Measurements from ENCODE around the gene PRELID1. TPM values are rescaled to one million over a fixed set of nuclear protein-coding genes. Genes with fewer than 3 reads are reported as not detected.

PRELID1 gene
- total RNA-seq, 1 experiment from 2014 or later: 275 TPM

- in situ Hi-C loops (cut with HindIII; ENCODE audit: low pct_unique_long_range_greater_than_20kb, low sequenced_read_pairs): no loop called here
- Histone ChIP-seq H3K27me3 (ENCODE audit: control insufficient read depth, insufficient read depth, low read length) (no peaks in the 10 kb centered on the region), H3K9me3 (ENCODE audit: control insufficient read depth, insufficient read depth, low read depth, low read length) (no peaks in the 10 kb centered on the region), H3K4me3 (ENCODE audit: low read depth in 2 of 2, low read length in 2 of 2) (no peak overlapping the region), H3K4me1 (ENCODE audit: control insufficient read depth, insufficient read depth, low read length) (peaks cover 6% of the 10 kb centered on the region; the same call in 1 of the 2 replicates), H3K27ac (ENCODE audit: low read length) (no peak overlapping the region), H3K36me3 (ENCODE audit: control insufficient read depth, insufficient read depth, low read length) (no peaks in the 10 kb centered on the region; the same call in 1 of the 2 replicates)
- TF ChIP-seq POLR2AphosphoS5 (IDR thresholded peaks at IDR 0.05; ENCODE audit: low read depth, low read length) (no peak), CTCF (IDR thresholded peaks at IDR 0.05) (no peak), TCF7L2 (IDR thresholded peaks at IDR 0.05; ENCODE audit: low read depth, low read length) (no peak), SIN3A (IDR thresholded peaks at IDR 0.05; ENCODE audit: borderline replicate concordance, insufficient read depth, low read depth, low read length) (no peak)
- TF ChIP-seq, protein P1, sequence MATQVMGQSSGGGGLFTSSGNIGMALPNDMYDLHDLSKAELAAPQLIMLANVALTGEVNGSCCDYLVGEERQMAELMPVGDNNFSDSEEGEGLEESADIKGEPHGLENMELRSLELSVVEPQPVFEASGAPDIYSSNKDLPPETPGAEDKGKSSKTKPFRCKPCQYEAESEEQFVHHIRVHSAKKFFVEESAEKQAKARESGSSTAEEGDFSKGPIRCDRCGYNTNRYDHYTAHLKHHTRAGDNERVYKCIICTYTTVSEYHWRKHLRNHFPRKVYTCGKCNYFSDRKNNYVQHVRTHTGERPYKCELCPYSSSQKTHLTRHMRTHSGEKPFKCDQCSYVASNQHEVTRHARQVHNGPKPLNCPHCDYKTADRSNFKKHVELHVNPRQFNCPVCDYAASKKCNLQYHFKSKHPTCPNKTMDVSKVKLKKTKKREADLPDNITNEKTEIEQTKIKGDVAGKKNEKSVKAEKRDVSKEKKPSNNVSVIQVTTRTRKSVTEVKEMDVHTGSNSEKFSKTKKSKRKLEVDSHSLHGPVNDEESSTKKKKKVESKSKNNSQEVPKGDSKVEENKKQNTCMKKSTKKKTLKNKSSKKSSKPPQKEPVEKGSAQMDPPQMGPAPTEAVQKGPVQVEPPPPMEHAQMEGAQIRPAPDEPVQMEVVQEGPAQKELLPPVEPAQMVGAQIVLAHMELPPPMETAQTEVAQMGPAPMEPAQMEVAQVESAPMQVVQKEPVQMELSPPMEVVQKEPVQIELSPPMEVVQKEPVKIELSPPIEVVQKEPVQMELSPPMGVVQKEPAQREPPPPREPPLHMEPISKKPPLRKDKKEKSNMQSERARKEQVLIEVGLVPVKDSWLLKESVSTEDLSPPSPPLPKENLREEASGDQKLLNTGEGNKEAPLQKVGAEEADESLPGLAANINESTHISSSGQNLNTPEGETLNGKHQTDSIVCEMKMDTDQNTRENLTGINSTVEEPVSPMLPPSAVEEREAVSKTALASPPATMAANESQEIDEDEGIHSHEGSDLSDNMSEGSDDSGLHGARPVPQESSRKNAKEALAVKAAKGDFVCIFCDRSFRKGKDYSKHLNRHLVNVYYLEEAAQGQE (IDR thresholded peaks at IDR 0.05; ENCODE audit: insufficient read depth in 1 of 2, low read depth in 2 of 2, low read length in 1 of 2): no peak
- ATAC-seq (no peak), DNase-seq (ENCODE audit: low read depth, low spot score) (no peak)
- intact Hi-C loops (cut with micrococcal nuclease; ENCODE audit: unreplicated experiment): loop anchor here (10.0 kb wide), 1 partner anchor 139 kb away; no protein-coding TSS in a partner anchor
- CTCF ChIA-PET: no interaction called here
- BruUV-seq (replicated peaks): no TSS peak
- POLR2A ChIA-PET: interaction anchor here (0.6 kb wide), 1 partner anchor 190 kb away, joined by 10 read pairs; no protein-coding TSS in a partner anchor
Observed at GRCh38 chr5:177315411-177315810, 11.8 kb downstream of the PRELID1 start.

DNA sequence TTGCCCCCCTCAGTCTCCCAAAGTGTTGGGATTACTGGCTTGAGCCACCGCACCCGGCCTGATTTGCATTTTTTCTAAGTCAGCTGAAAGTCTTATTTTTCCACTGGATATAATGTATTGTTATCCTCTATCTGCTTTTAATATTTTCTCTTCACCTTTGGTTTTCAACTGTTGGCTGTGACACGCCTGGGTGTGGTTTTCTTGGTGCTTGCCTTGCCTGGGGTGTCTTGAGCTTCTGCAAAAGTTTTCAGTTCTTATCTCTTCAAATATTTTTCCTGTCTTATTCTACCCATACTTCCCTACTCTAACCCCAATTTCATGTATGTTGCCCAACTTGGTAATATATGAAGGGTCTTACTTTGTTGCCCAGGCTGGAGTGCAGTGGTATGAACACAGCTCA lies 12.4 kb downstream of the PRELID1 start:
- in situ Hi-C loops (cut with HindIII; ENCODE audit: low pct_unique_long_range_greater_than_20kb, low sequenced_read_pairs): no loop called here
- ATAC-seq: no peak
- no peak for DNase-seq (ENCODE audit: low read depth, low spot score)
- ChIA-PET POLR2A (interaction anchor here (0.6 kb wide), 1 partner anchor 191 kb away, joined by 10 read pairs; no protein-coding TSS in a partner anchor), CTCF (interaction anchor here (0.7 kb wide), 1 partner anchor 671 kb away, joined by 6 read pairs; no protein-coding TSS in a partner anchor)
- no peak overlapping the region for H3K27ac ChIP-seq (ENCODE audit: low read length)
- BruUV-seq (replicated peaks): no TSS peak
- no peaks in the 10 kb centered on the region; the same call in 1 of the 2 replicates for H3K4me1 ChIP-seq (ENCODE audit: control insufficient read depth, insufficient read depth, low read length)
- no peaks in the 10 kb centered on the region for H3K9me3 ChIP-seq (ENCODE audit: control insufficient read depth, insufficient read depth, low read depth, low read length)
- TF ChIP-seq, protein P1 (IDR thresholded peaks at IDR 0.05; ENCODE audit: insufficient read depth in 1 of 2, low read depth in 2 of 2, low read length in 1 of 2): no peak
- TF ChIP-seq SIN3A (IDR thresholded peaks at IDR 0.05; ENCODE audit: borderline replicate concordance, insufficient read depth, low read depth, low read length) (no peak), CTCF (IDR thresholded peaks at IDR 0.05) (no peak), TCF7L2 (IDR thresholded peaks at IDR 0.05; ENCODE audit: low read depth, low read length) (no peak), POLR2AphosphoS5 (IDR thresholded peaks at IDR 0.05; ENCODE audit: low read depth, low read length) (no peak)
- H3K4me3 ChIP-seq (ENCODE audit: low read depth in 2 of 2, low read length in 2 of 2): no peak overlapping the region
- H3K27me3 ChIP-seq (ENCODE audit: control insufficient read depth, insufficient read depth, low read length): no peaks in the 10 kb centered on the region
- H3K36me3 ChIP-seq (ENCODE audit: control insufficient read depth, insufficient read depth, low read length): no peaks in the 10 kb centered on the region; the same call in 1 of the 2 replicates
- intact Hi-C loops (cut with micrococcal nuclease; ENCODE audit: unreplicated experiment): loop anchor here (10.0 kb wide), 1 partner anchor 139 kb away; no protein-coding TSS in a partner anchor

Data from Panc1 (cell line).